GM21515 (cell line): ENCODE results near the gene FBXL2.
"Not testable (repeated sequence)": the region's sequence is repeated elsewhere in the genome, so short reads cannot be mapped to it uniquely, and the experiment has no call there.

ENCODE experiments used
- ATAC-seq: cut with Tn5 transposase; IDR thresholded peaks from one replicate; pipeline ENCODE4 v1.9.1; 2021; ENCODE audit not compliant: unreplicated experiment

FBXL2 gene

GRCh38 chr3:33426630-33427317 is 149.5 kb downstream of the FBXL2 start:
- no peak for ATAC-seq

GRCh38 chr3:33428734-33429133 is 151.5 kb downstream of the FBXL2 start:
- ATAC-seq = no peak

- ATAC-seq = not testable (repeated sequence)
Observed at GRCh38 chr3:33429306-33429705, 152.1 kb downstream of the FBXL2 start.

- peak; percentile 44 for ATAC-seq
Observed at GRCh38 chr3:33430061-33430460, 152.8 kb downstream of the FBXL2 start.

- ATAC-seq = peak; percentile 12
Observed at GRCh38 chr3:33430571-33430970, 153.3 kb downstream of the FBXL2 start.

GRCh38 chr3:33433843-33434242 is 156.6 kb downstream of the FBXL2 start:
- no peak for ATAC-seq
